ENCODE results near the gene TBC1D21.

DNA sequence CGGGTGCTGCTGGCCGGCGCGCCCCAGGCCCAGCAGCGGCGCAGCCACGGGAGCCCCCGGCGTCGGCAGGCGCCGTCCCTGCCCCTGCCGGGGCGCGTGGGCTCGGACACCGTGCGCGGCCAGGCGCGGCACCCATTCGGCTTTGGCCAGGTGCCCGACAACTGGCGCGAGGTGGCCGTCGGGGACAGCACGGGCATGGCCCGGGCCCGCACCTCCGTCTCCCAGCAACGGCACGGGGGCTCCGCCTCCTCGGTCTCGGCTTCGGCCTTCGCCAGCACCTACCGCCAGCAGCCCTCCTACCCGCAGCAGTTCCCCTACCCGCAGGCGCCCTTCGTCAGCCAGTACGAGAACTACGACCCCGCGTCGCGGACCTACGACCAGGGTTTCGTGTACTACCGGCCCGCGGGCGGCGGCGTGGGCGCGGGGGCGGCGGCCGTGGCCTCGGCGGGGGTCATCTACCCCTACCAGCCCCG lies 53.7 kb downstream of the TBC1D21 start:
- no peak for TF ChIP-seq ZFP30 (CRISPR knock-in tag; IDR thresholded peaks at IDR 0.05)
- TF ChIP-seq, protein P1, sequence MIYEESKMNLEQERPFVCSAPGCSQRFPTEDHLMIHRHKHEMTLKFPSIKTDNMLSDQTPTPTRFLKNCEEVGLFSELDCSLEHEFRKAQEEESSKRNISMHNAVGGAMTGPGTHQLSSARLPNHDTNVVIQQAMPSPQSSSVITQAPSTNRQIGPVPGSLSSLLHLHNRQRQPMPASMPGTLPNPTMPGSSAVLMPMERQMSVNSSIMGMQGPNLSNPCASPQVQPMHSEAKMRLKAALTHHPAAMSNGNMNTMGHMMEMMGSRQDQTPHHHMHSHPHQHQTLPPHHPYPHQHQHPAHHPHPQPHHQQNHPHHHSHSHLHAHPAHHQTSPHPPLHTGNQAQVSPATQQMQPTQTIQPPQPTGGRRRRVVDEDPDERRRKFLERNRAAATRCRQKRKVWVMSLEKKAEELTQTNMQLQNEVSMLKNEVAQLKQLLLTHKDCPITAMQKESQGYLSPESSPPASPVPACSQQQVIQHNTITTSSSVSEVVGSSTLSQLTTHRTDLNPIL (CRISPR knock-in tag; IDR thresholded peaks at IDR 0.05; ENCODE audit: low read depth): no peak
- TF ChIP-seq ISL1 (CRISPR knock-in tag; IDR thresholded peaks at IDR 0.05): no peak
- TF ChIP-seq, protein P2, sequence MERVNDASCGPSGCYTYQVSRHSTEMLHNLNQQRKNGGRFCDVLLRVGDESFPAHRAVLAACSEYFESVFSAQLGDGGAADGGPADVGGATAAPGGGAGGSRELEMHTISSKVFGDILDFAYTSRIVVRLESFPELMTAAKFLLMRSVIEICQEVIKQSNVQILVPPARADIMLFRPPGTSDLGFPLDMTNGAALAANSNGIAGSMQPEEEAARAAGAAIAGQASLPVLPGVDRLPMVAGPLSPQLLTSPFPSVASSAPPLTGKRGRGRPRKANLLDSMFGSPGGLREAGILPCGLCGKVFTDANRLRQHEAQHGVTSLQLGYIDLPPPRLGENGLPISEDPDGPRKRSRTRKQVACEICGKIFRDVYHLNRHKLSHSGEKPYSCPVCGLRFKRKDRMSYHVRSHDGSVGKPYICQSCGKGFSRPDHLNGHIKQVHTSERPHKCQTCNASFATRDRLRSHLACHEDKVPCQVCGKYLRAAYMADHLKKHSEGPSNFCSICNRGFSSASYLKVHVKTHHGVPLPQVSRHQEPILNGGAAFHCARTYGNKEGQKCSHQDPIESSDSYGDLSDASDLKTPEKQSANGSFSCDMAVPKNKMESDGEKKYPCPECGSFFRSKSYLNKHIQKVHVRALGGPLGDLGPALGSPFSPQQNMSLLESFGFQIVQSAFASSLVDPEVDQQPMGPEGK (CRISPR knock-in tag; IDR thresholded peaks at IDR 0.05; ENCODE audit: borderline replicate concordance): no peak
- TF ChIP-seq ZNF8 (CRISPR knock-in tag; IDR thresholded peaks at IDR 0.05): no peak
- TF ChIP-seq ZNF565 (CRISPR knock-in tag; conservative IDR thresholded peaks at IDR 0.05; ENCODE audit: low read depth): no peak
- TF ChIP-seq TOX (CRISPR knock-in tag; IDR thresholded peaks at IDR 0.05; ENCODE audit: borderline replicate concordance): no peak
- no peak for TF ChIP-seq RARB (CRISPR knock-in tag; IDR thresholded peaks at IDR 0.05)
- TF ChIP-seq ZNF70 (CRISPR knock-in tag; IDR thresholded peaks at IDR 0.05): no peak
- TF ChIP-seq PPARA (CRISPR knock-in tag; IDR thresholded peaks at IDR 0.05; ENCODE audit: borderline replicate concordance): no peak
- TF ChIP-seq, protein P3, sequence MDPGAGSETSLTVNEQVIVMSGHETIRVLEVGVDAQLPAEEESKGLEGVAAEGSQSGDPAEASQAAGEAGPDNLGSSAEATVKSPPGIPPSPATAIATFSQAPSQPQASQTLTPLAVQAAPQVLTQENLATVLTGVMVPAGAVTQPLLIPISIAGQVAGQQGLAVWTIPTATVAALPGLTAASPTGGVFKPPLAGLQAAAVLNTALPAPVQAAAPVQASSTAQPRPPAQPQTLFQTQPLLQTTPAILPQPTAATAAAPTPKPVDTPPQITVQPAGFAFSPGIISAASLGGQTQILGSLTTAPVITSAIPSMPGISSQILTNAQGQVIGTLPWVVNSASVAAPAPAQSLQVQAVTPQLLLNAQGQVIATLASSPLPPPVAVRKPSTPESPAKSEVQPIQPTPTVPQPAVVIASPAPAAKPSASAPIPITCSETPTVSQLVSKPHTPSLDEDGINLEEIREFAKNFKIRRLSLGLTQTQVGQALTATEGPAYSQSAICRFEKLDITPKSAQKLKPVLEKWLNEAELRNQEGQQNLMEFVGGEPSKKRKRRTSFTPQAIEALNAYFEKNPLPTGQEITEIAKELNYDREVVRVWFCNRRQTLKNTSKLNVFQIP (CRISPR knock-in tag; IDR thresholded peaks at IDR 0.05; ENCODE audit: borderline replicate concordance, low read depth): no peak

All from SK-N-SH treated with all-trans-retinoic acid at 6 μM for 48 hours (cell line).